Measurements from ENCODE around the gene MTA3. TPM values are rescaled to one million over a fixed set of nuclear protein-coding genes. Genes with fewer than 3 reads are reported as not detected.
A peak's percentile ranks its signal among the peaks of the same experiment; 100 is the strongest.

The MTA3 gene
- total and polyA plus RNA-seq, 11 donors: 11.9 to 31.8 (median 23.3) TPM

GRCh38 chr2:42567364-42567763 is 1.1 kb upstream of the MTA3 start:
- no peak for DNase-seq
- TF ChIP-seq CTCF (IDR thresholded peaks at IDR 0.05) (no peak), POLR2A (IDR thresholded peaks at IDR 0.05) (no peak)
- Histone ChIP-seq H3K27me3 (no peaks in the 10 kb centered on the region), H3K4me1 (peaks cover 0 to 24% (median 13%) of the 10 kb centered on the region in 12 donors), H3K36me3 (peaks cover 0 to 17% (median 4%) of the 10 kb centered on the region in 9 donors), H3K27ac (peak overlapping the region in 10 of 12 donors; percentile 15 to 93 (median 87)), H3K9me3 (no peaks in the 10 kb centered on the region), H3K4me3 (peak overlapping the region in 1 of 12 donors; percentile 99)
- intact Hi-C loops (cut with DNase I): loop anchor here in 1 of 10 donors (5.0 kb wide), 1 partner anchor 95 kb away; no protein-coding TSS in a partner anchor
- no peak for ATAC-seq
- 54 to 61% (median 58%) methylated on average over 7 of the region's 7 CpGs for WGBS, 4 donors

- TF ChIP-seq CTCF (IDR thresholded peaks at IDR 0.05): no peak
- no peak for TF ChIP-seq POLR2A (IDR thresholded peaks at IDR 0.05)
- intact Hi-C loops (cut with DNase I): loop anchor here in 1 of 10 donors (5.0 kb wide), 1 partner anchor 94 kb away; no protein-coding TSS in a partner anchor
- DNase-seq (peak in 2 of 5 donors; percentile 15 to 28), ATAC-seq (peak; percentile 14 to 40 (median 20))
- Histone ChIP-seq H3K36me3 (peaks cover 0 to 17% (median 4%) of the 10 kb centered on the region in 9 donors), H3K4me3 (peak overlapping the region; percentile 78 to 99 (median 94)), H3K27me3 (no peaks in the 10 kb centered on the region), H3K4me1 (peaks cover 0 to 24% (median 13%) of the 10 kb centered on the region in 12 donors), H3K9me3 (no peaks in the 10 kb centered on the region), H3K27ac (peak overlapping the region in 11 of 12 donors; percentile 15 to 93 (median 85))
- 54 to 59% (median 58%) methylated on average over 10 to 12 of the region's 12 CpGs for WGBS, 4 donors
Observed at GRCh38 chr2:42567806-42568400, 529 bp upstream of the MTA3 start.

- WGBS, 4 donors: 1 to 6% (median 4%) methylated on average over 17 to 20 of the region's 20 CpGs
- Histone ChIP-seq H3K36me3 (peaks cover 0 to 27% (median 7%) of the 10 kb centered on the region in 9 donors), H3K9me3 (no peaks in the 10 kb centered on the region), H3K27me3 (no peaks in the 10 kb centered on the region), H3K27ac (peak overlapping the region; percentile 69 to 93 (median 85)), H3K4me3 (peak overlapping the region; percentile 78 to 99 (median 94)), H3K4me1 (peaks cover 0 to 24% (median 13%) of the 10 kb centered on the region in 12 donors)
- intact Hi-C loops (cut with DNase I): loop anchor here in 1 of 10 donors (5.0 kb wide), 1 partner anchor 93 kb away; no protein-coding TSS in a partner anchor
- peak in 4 of 5 donors; percentile 23 to 40 (median 30) for DNase-seq
- ATAC-seq: peak in 3 of 4 donors; percentile 52 to 58 (median 53)
- TF ChIP-seq POLR2A (IDR thresholded peaks at IDR 0.05) (no peak), CTCF (IDR thresholded peaks at IDR 0.05) (no peak)
Observed at GRCh38 chr2:42569116-42569711, 782 bp downstream of the MTA3 start.

- DNase-seq: no peak
- 54 to 67% (median 55%) methylated on average over 4 of the region's 4 CpGs for WGBS, 4 donors
- H3K36me3 ChIP-seq: peaks cover 0 to 33% (median 10%) of the 10 kb centered on the region in 9 donors
- peaks cover 0 to 26% (median 13%) of the 10 kb centered on the region in 12 donors for H3K4me1 ChIP-seq
- TF ChIP-seq CTCF (IDR thresholded peaks at IDR 0.05) (no peak), POLR2A (IDR thresholded peaks at IDR 0.05) (no peak)
- H3K9me3 ChIP-seq: no peaks in the 10 kb centered on the region
- H3K27me3 ChIP-seq: no peaks in the 10 kb centered on the region
- no peak for ATAC-seq
- peak overlapping the region in 9 of 12 donors; percentile 79 to 99 (median 95) for H3K4me3 ChIP-seq
- intact Hi-C loops (cut with DNase I): loop anchor here in 1 of 10 donors (5.0 kb wide), 1 partner anchor 92 kb away; no protein-coding TSS in a partner anchor
- peak overlapping the region in 3 of 12 donors; percentile 89 to 93 (median 93) for H3K27ac ChIP-seq
Observed at GRCh38 chr2:42569883-42570282, 1.5 kb downstream of the MTA3 start.
